Keratinocyte (primary cell): Measurements from ENCODE around the gene PGAM2. TPM values are rescaled to one million over a fixed set of nuclear protein-coding genes. Genes with fewer than 3 reads are reported as not detected.

Experiments used
- DNase-seq: peaks from one replicate; pipeline ENCODE4 v3.0.0-alpha.2; 2011; ENCODE audit warnings: low read depth, missing footprints, low spot score
- FAIRE-seq: peaks from 2 replicates; lab custom pipeline; 2011; peaks lifted over from hg19 to GRCh38; lab: Jason Lieb, UNC
- H2AFZ ChIP-seq: 2 replicates; pipeline ENCODE4 v1.6.0; 2012; ENCODE audit warnings: low read length, control low read depth, inconsistent platforms; ENCODE audit not compliant: control insufficient read depth
- H3K27ac ChIP-seq: 2 replicates; pipeline ENCODE4 v1.5.1; 2011; ENCODE audit warnings: low read length; ENCODE audit not compliant: control insufficient read depth, insufficient read depth
- H3K27me3 ChIP-seq: 3 replicates; pipeline ENCODE4 v1.6.0; 2011; ENCODE audit warnings: low read length; ENCODE audit not compliant: control insufficient read depth, insufficient read depth; ENCODE audit errors: extremely low read depth
- H3K36me3 ChIP-seq, 2 experiments: 2 replicates in 1 of 2; 3 replicates in 1 of 2; pipeline ENCODE4 v1.5.1; 2011; ENCODE audit warnings: low read length in 2 of 2, mild to moderate bottlenecking in 1 of 2; ENCODE audit not compliant: control insufficient read depth in 2 of 2, insufficient read depth in 2 of 2; ENCODE audit errors: extremely low read depth in 1 of 2
- H3K4me1 ChIP-seq: 3 replicates; pipeline ENCODE4 v1.5.1; 2011; ENCODE audit warnings: low read length; ENCODE audit not compliant: control insufficient read depth, insufficient read depth; ENCODE audit errors: extremely low read depth
- H3K4me2 ChIP-seq: 3 replicates; pipeline ENCODE4 v1.6.0; 2011; ENCODE audit warnings: low read depth, low read length; ENCODE audit not compliant: control insufficient read depth, insufficient read depth; ENCODE audit errors: extremely low read depth
- H3K4me3 ChIP-seq, 3 experiments: fragments of 200-600 bp in 1 of 3; sonication (generic) in 1 of 3; 2 replicates in 2 of 3; 3 replicates in 1 of 3; pipeline ENCODE4 v1.5.1; 2011 to 2016; ENCODE audit warnings: low read length in 3 of 3, mild to moderate bottlenecking in 3 of 3, control low read depth in 2 of 3, inconsistent platforms in 1 of 3, low read depth in 1 of 3, mixed read lengths in 1 of 3, mixed run types in 1 of 3, moderate library complexity in 1 of 3; ENCODE audit not compliant: control insufficient read depth in 2 of 3, insufficient read depth in 2 of 3; ENCODE audit errors: extremely low read depth in 1 of 3
- H3K79me2 ChIP-seq: 2 replicates; pipeline ENCODE4 v1.6.0; 2012; ENCODE audit warnings: low read length; ENCODE audit not compliant: control insufficient read depth, insufficient read depth
- H3K9ac ChIP-seq: 3 replicates; pipeline ENCODE4 v1.6.0; 2011; ENCODE audit warnings: low read length; ENCODE audit not compliant: control insufficient read depth, insufficient read depth; ENCODE audit errors: extremely low read depth
- H3K9me1 ChIP-seq: 3 replicates; pipeline ENCODE4 v1.6.0; 2011; ENCODE audit warnings: low read length; ENCODE audit not compliant: control insufficient read depth, insufficient read depth; ENCODE audit errors: extremely low read depth
- H3K9me3 ChIP-seq: 2 replicates; pipeline ENCODE4 v1.5.1; 2012; ENCODE audit warnings: low read depth, low read length; ENCODE audit not compliant: control insufficient read depth
- H4K20me1 ChIP-seq: 3 replicates; pipeline ENCODE4 v1.6.0; 2011; ENCODE audit warnings: low read length; ENCODE audit not compliant: control insufficient read depth, insufficient read depth; ENCODE audit errors: extremely low read depth
- CTCF ChIP-seq, 3 experiments: IDR thresholded peaks in 1 of 3; conservative IDR thresholded peaks in 1 of 3; optimal IDR thresholded peaks in 1 of 3; 2 replicates in 2 of 3; 3 replicates in 1 of 3; pipeline versions ENCODE3 to v1.5.1; 2011; ENCODE audit warnings: low read length in 3 of 3, mild to moderate bottlenecking in 3 of 3, moderate library complexity in 2 of 3, control low read depth in 1 of 3, inconsistent platforms in 1 of 3; ENCODE audit not compliant: insufficient read depth in 2 of 3; ENCODE audit errors: extremely low read depth in 1 of 3
- EZH2 ChIP-seq: IDR thresholded peaks from one replicate; pipeline ENCODE4 v1.6.1; 2012; ENCODE audit warnings: inconsistent platforms, mild to moderate bottlenecking, low read length, moderate library complexity
- dilution Hi-C: fragments of 300-500 bp; cut with MboI; formaldehyde crosslinking; loops from one replicate; pipeline ENCODE4 v1.7.0; 2020; ENCODE audit warnings: low sequenced_read_pairs; ENCODE audit not compliant: extremely low pct_ligation_motif_present
- polyA plus RNA-seq, 5 experiments: library from polyadenylated mRNA; depleted of rRNA in 3 of 5; stranded (reverse) in 3 of 5; stranded (forward) in 1 of 5; unstranded in 1 of 5; fragments of >200 nt; gene quantifications; 1 replicate in 1 of 5; 2 replicates in 3 of 5; 3 replicates in 1 of 5; pipeline versions ENCODE4 v1.2.1 to v1.2.3, GENCODE V29; 2011 to 2012; ENCODE audit warnings: missing spikeins in 2 of 5, low read depth in 1 of 5, low replicate concordance in 1 of 5

Gene PGAM2
- polyA plus RNA-seq, 1 donor (not counting 4 experiments of a cell fraction or from before 2014, with no cell fraction given): not detected

- dilution Hi-C loops: no loop called here
- Histone ChIP-seq H3K36me3 (no peaks in the 10 kb centered on the region), H3K4me1 (peaks cover 8% of the 10 kb centered on the region), H4K20me1 (no peaks in the 10 kb centered on the region), H3K79me2 (no peaks in the 10 kb centered on the region), H3K9me3 (no peaks in the 10 kb centered on the region), H3K27ac (no peak overlapping the region), H3K9ac (no peak overlapping the region), H3K4me3 (no peak overlapping the region), H3K9me1 (no peaks in the 10 kb centered on the region), H3K4me2 (no peak overlapping the region), H3K27me3 (no peaks in the 10 kb centered on the region), H2AFZ (no peak overlapping the region)
- TF ChIP-seq EZH2 (no peak), CTCF (optimal IDR thresholded peaks at IDR 0.05 in 1 of 3, IDR thresholded peaks at IDR 0.05 in 1 of 3, conservative IDR thresholded peaks at IDR 0.05 in 1 of 3; ENCODE audit: extremely low read depth in 1 of 3, insufficient read depth in 2 of 3, low read length in 3 of 3) (no peak)
- FAIRE-seq (no peak), DNase-seq (no peak)
Measured at GRCh38 chr7:44087911-44088838, 22.8 kb upstream of the PGAM2 start.

GRCh38 chr7:44086627-44087026 lies 21.3 kb upstream of the PGAM2 start:
- DNase-seq (no peak), FAIRE-seq (no peak)
- no peak overlapping the region for H3K4me2 ChIP-seq
- H3K9ac ChIP-seq: no peak overlapping the region
- no peaks in the 10 kb centered on the region for H3K27me3 ChIP-seq
- no peak overlapping the region for H3K4me3 ChIP-seq
- H4K20me1 ChIP-seq: no peaks in the 10 kb centered on the region
- H3K9me1 ChIP-seq: no peaks in the 10 kb centered on the region
- no peaks in the 10 kb centered on the region for H3K36me3 ChIP-seq
- no peaks in the 10 kb centered on the region for H3K79me2 ChIP-seq
- H3K27ac ChIP-seq: no peak overlapping the region
- H3K9me3 ChIP-seq: no peaks in the 10 kb centered on the region
- TF ChIP-seq CTCF (optimal IDR thresholded peaks at IDR 0.05 in 1 of 3, IDR thresholded peaks at IDR 0.05 in 1 of 3, conservative IDR thresholded peaks at IDR 0.05 in 1 of 3; ENCODE audit: extremely low read depth in 1 of 3, insufficient read depth in 2 of 3, low read length in 3 of 3) (no peak), EZH2 (no peak)
- peaks cover 11% of the 10 kb centered on the region for H3K4me1 ChIP-seq
- no peak overlapping the region for H2AFZ ChIP-seq
- dilution Hi-C loops: no loop called here
